ENCODE data around the gene PTPRS.

DNA sequence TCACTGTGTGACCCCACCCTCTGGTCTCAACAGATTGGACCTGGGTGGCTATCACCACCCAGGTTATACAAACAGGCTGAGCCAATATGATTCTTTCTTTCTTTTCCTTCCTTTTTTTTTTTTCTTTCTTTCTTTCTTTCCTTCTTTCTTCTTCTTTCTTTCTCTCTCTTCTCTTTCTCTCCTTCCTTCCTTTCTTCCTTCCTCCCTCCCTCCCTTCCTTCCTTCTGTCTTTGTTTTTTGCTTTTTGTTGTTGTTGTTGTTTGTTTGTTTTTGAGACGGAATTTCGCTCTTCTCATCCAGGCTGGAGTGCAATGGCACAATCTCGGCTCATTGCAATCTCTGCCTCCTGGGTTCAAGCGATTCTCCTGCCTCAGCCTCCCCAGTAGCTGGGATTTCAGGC is 17.0 kb upstream of the PTPRS start:
- no peak for TF ChIP-seq CTCF (IDR thresholded peaks at IDR 0.05; ENCODE audit: extremely low read depth in 1 of 2, insufficient read depth in 1 of 2, low read depth in 1 of 2, low read length in 2 of 2)
- TF ChIP-seq POLR2A (IDR thresholded peaks at IDR 0.05; ENCODE audit: low read depth, low read length): no peak
- TF ChIP-seq EZH2 (IDR thresholded peaks at IDR 0.05; ENCODE audit: borderline replicate concordance, low read depth, low read length, severe bottlenecking): no peak
- no peak for TF ChIP-seq POLR2AphosphoS5 (IDR thresholded peaks at IDR 0.05; ENCODE audit: insufficient read depth, low read depth, low read length)

All from endothelial cell of umbilical vein (primary cell).